IMR-90 (cell line): Measurements from ENCODE around the gene HLA-DPA1. TPM values are rescaled to one million over a fixed set of nuclear protein-coding genes. Genes with fewer than 3 reads are reported as not detected.

Source experiments
- ATAC-seq: fragments of 200-7000 bp; cut with Tn5 transposase; 2 replicates; pipeline ENCODE4 v1.9.1; 2020; ENCODE audit warnings: low read depth, mild to moderate bottlenecking, moderate library complexity
- BruUV-seq: library from RNA; stranded (reverse); fragments of 400-500 nt; replicated peaks from 2 replicates; lab custom pipeline; 2021; lab: Mats Ljungman, UMichigan
- CTCF ChIA-PET: fragments of 300-600 bp; formaldehyde crosslinking; extraction: SDS; loops from one replicate; lab custom pipeline; 2021; ENCODE audit warnings: antibody characterized with exemption; lab: Yijun Ruan, JAX
- POLR2A ChIA-PET: fragments of 300-600 bp; sonication (Branson Sonifier 250); formaldehyde crosslinking; loops from one replicate; lab custom pipeline; 2022; ENCODE audit warnings: antibody characterized with exemption; ENCODE audit not compliant: unreplicated experiment; lab: Charles Lee
- DNase-seq: peaks from one replicate; pipeline ENCODE4 v3.0.0; 2013
- H2AFZ ChIP-seq: replicated peaks from 2 replicates; pipeline ENCODE3; 2013; ENCODE audit warnings: low read length, mild to moderate bottlenecking; ENCODE audit not compliant: poor library complexity
- H2AK5ac ChIP-seq: 2 replicates; pipeline ENCODE4 v1.6.1; 2013; ENCODE audit warnings: low read depth, low read length, inconsistent platforms
- H2AK9ac ChIP-seq: replicated peaks from 2 replicates; pipeline ENCODE3; 2013; ENCODE audit warnings: mild to moderate bottlenecking, low read depth, low read length, moderate library complexity; ENCODE audit not compliant: poor library complexity
- H2BK120ac ChIP-seq: 2 replicates; pipeline ENCODE4 v1.6.1; 2013; ENCODE audit warnings: low read depth, low read length, inconsistent platforms
- H2BK15ac ChIP-seq: 3 replicates; pipeline ENCODE4 v1.6.1; 2013; ENCODE audit warnings: low read depth, low read length, inconsistent platforms
- H2BK20ac ChIP-seq: 2 replicates; pipeline ENCODE4 v1.6.1; 2013; ENCODE audit warnings: low read depth, mild to moderate bottlenecking, inconsistent platforms, low read length, moderate library complexity
- H2BK5ac ChIP-seq: 2 replicates; pipeline ENCODE4 v1.6.1; 2013; ENCODE audit warnings: mild to moderate bottlenecking, low read depth, low read length, inconsistent platforms; ENCODE audit not compliant: poor library complexity, severe bottlenecking
- H3K14ac ChIP-seq: replicated peaks from 2 replicates; pipeline ENCODE4 v1.6.1; 2013; ENCODE audit warnings: low read depth, low read length, inconsistent platforms
- H3K18ac ChIP-seq: 2 replicates; pipeline ENCODE4 v1.6.1; 2013; ENCODE audit warnings: low read depth, low read length, control low read depth
- H3K23ac ChIP-seq: 2 replicates; pipeline ENCODE4 v1.6.1; 2013; ENCODE audit warnings: low read depth, low read length, inconsistent platforms
- H3K27ac ChIP-seq: 2 replicates; pipeline ENCODE4 v1.5.1; 2013; ENCODE audit warnings: mild to moderate bottlenecking, control low read depth, low read length; ENCODE audit not compliant: insufficient read depth
- H3K27me3 ChIP-seq: 2 replicates; pipeline ENCODE4 v1.6.1; 2013; ENCODE audit warnings: low read length; ENCODE audit not compliant: control insufficient read depth, insufficient read depth
- H3K36me3 ChIP-seq: 2 replicates; pipeline ENCODE4 v1.6.1; 2013; ENCODE audit warnings: low read length, mixed read lengths; ENCODE audit not compliant: control insufficient read depth, insufficient read depth
- H3K4ac ChIP-seq: 2 replicates; pipeline ENCODE4 v1.6.1; 2013; ENCODE audit warnings: low read depth, low read length, inconsistent platforms
- H3K4me1 ChIP-seq: 2 replicates; pipeline ENCODE4 v1.6.1; 2013; ENCODE audit warnings: low read length, mixed read lengths; ENCODE audit not compliant: control insufficient read depth, insufficient read depth
- H3K4me2 ChIP-seq: 2 replicates; pipeline ENCODE4 v1.6.1; 2013; ENCODE audit warnings: low read depth, mild to moderate bottlenecking, control low read depth, low read length, moderate library complexity
- H3K4me3 ChIP-seq: 2 replicates; pipeline ENCODE4 v1.5.1; 2013; ENCODE audit warnings: low read depth, mild to moderate bottlenecking, control low read depth, low read length, moderate library complexity; ENCODE audit not compliant: insufficient read depth
- H3K56ac ChIP-seq: 2 replicates; pipeline ENCODE4 v1.6.1; 2013; ENCODE audit warnings: low read length, inconsistent platforms; ENCODE audit not compliant: insufficient read depth; ENCODE audit errors: extremely low read depth
- H3K79me1 ChIP-seq, 2 experiments: 2 replicates each; pipeline ENCODE4 v1.6.1; 2013; ENCODE audit warnings: low read length in 2 of 2, inconsistent platforms in 1 of 2, low read depth in 1 of 2
- H3K9ac ChIP-seq: 2 replicates; pipeline ENCODE4 v1.6.1; 2013; ENCODE audit warnings: low read depth, low read length, control low read depth
- H3K9me1 ChIP-seq: 2 replicates; pipeline ENCODE4 v1.6.1; 2013; ENCODE audit warnings: low read length, inconsistent platforms; ENCODE audit not compliant: insufficient read depth
- H3K9me3 ChIP-seq: 2 replicates; pipeline ENCODE4 v1.6.1; 2013; ENCODE audit warnings: low read length; ENCODE audit not compliant: control insufficient read depth, insufficient read depth
- H4K20me1 ChIP-seq: 2 replicates; pipeline ENCODE4 v1.6.1; 2013; ENCODE audit warnings: low read length, inconsistent platforms; ENCODE audit not compliant: insufficient read depth
- H4K5ac ChIP-seq: 2 replicates; pipeline ENCODE4 v1.6.1; 2013; ENCODE audit warnings: mild to moderate bottlenecking, low read depth, low read length, control low read depth
- H4K8ac ChIP-seq, 2 experiments: 2 replicates each; pipeline ENCODE4 v1.6.1; 2013; ENCODE audit warnings: low read depth in 2 of 2, low read length in 2 of 2, control low read depth in 1 of 2, inconsistent platforms in 1 of 2
- H4K91ac ChIP-seq: 2 replicates; pipeline ENCODE4 v1.6.1; 2013; ENCODE audit warnings: low read depth, low read length, inconsistent platforms; ENCODE audit not compliant: insufficient read depth
- BHLHE40 ChIP-seq: fragments of 150-350 bp; IDR thresholded peaks from 2 replicates; pipeline ENCODE4 v1.6.1; 2016; ENCODE audit warnings: mild to moderate bottlenecking, low read depth, low read length
- CEBPB ChIP-seq: IDR thresholded peaks from 2 replicates; pipeline ENCODE4 v1.6.1; 2012; ENCODE audit warnings: low read depth, low read length, improper control_type of control experiment
- CHD1 ChIP-seq: IDR thresholded peaks from 2 replicates; pipeline ENCODE4 v1.6.1; 2012; ENCODE audit warnings: low read depth, low read length, improper control_type of control experiment
- FOS ChIP-seq: fragments of 150-350 bp; IDR thresholded peaks from 2 replicates; pipeline ENCODE4 v1.6.1; 2016; ENCODE audit warnings: low read depth, low read length
- MAFK ChIP-seq: IDR thresholded peaks from 2 replicates; pipeline ENCODE4 v1.6.1; 2012; ENCODE audit warnings: low read depth, low read length, improper control_type of control experiment
- MAZ ChIP-seq: IDR thresholded peaks from 2 replicates; pipeline ENCODE4 v1.6.1; 2012; ENCODE audit warnings: low read depth, mild to moderate bottlenecking, low read length, improper control_type of control experiment, moderate library complexity, borderline replicate concordance
- MXI1 ChIP-seq: IDR thresholded peaks from 2 replicates; pipeline ENCODE4 v1.6.1; 2012; ENCODE audit warnings: low read depth, mild to moderate bottlenecking, low read length, moderate library complexity, borderline replicate concordance
- NFE2L2 ChIP-seq: fragments of 150-350 bp; IDR thresholded peaks from 2 replicates; pipeline ENCODE4 v1.6.1; 2016; ENCODE audit warnings: low read depth, mild to moderate bottlenecking, low read length
- POLR2A ChIP-seq: IDR thresholded peaks from 2 replicates; pipeline ENCODE4 v1.6.1; 2012; ENCODE audit warnings: mild to moderate bottlenecking, low read depth, low read length
- RAD21 ChIP-seq: IDR thresholded peaks from 2 replicates; pipeline ENCODE4 v1.6.1; 2012; ENCODE audit warnings: low read length, improper control_type of control experiment
- RCOR1 ChIP-seq: IDR thresholded peaks from 2 replicates; pipeline ENCODE4 v1.6.1; 2012; ENCODE audit warnings: mild to moderate bottlenecking, low read length, improper control_type of control experiment; ENCODE audit not compliant: insufficient replicate concordance
- SMC3 ChIP-seq: fragments of 150-350 bp; IDR thresholded peaks from 2 replicates; pipeline ENCODE4 v1.6.1; 2016; ENCODE audit warnings: low read depth, mild to moderate bottlenecking, antibody characterized with exemption, low read length, moderate library complexity
- WGBS, 2 experiments: methylation state at CpG; one replicate each; pipeline versions ENCODE4 v1.1.5 to v1.1.7; 2013; ENCODE audit warnings: missing lambda C conversion rate in 2 of 2; ENCODE audit not compliant: insufficient read length in 1 of 2; ENCODE audit errors: extremely low coverage in 2 of 2; 5-methylcytosine and 5-hydroxymethylcytosine counted together
- dilution Hi-C: fragments of 300-500 bp; cut with HindIII; formaldehyde crosslinking; loops from one replicate; pipeline ENCODE4 v1.14.3; 2018; ENCODE audit warnings: low sequenced_read_pairs; ENCODE audit not compliant: unreplicated experiment
- in situ Hi-C: fragments of 300-500 bp; cut with MboI; formaldehyde crosslinking; loops from 3 replicates; pipeline ENCODE4 v1.14.3; 2019; ENCODE audit warnings: low sequenced_read_pairs, inconsistent platforms, mixed read lengths
- intact Hi-C: fragments of 100-400 bp; cut with micrococcal nuclease; formaldehyde crosslinking; loops from 2 replicates; pipeline ENCODE4 v1.10.0; 2022
- polyA plus RNA-seq, 3 experiments: library from polyadenylated mRNA; depleted of rRNA; stranded (reverse); fragments of >200 nt; gene quantifications; 2 replicates each; pipeline ENCODE4 v1.2.3, GENCODE V29; 2012; ENCODE audit warnings: low replicate concordance in 1 of 3
- total RNA-seq: library from RNA; depleted of rRNA; stranded (reverse); fragments of >200 nt; gene quantifications from 2 replicates; pipeline ENCODE4 v1.2.3, GENCODE V29; 2012
- TF ChIP-seq, protein P1 (sequence below): fragments of 150-350 bp; IDR thresholded peaks from 2 replicates; pipeline ENCODE4 v1.6.1; 2016; ENCODE audit warnings: low read depth, mild to moderate bottlenecking, low read length, moderate library complexity, borderline replicate concordance
- TF ChIP-seq, protein P2 (sequence below): fragments of 150-350 bp; IDR thresholded peaks from 2 replicates; pipeline ENCODE4 v1.6.1; 2017; ENCODE audit warnings: mild to moderate bottlenecking, antibody characterized with exemption, low read length, low read depth

HLA-DPA1 gene
- total and polyA plus RNA-seq, 2 of the 4 experiments (the other 2 are of a cell fraction): not detected

DNA sequence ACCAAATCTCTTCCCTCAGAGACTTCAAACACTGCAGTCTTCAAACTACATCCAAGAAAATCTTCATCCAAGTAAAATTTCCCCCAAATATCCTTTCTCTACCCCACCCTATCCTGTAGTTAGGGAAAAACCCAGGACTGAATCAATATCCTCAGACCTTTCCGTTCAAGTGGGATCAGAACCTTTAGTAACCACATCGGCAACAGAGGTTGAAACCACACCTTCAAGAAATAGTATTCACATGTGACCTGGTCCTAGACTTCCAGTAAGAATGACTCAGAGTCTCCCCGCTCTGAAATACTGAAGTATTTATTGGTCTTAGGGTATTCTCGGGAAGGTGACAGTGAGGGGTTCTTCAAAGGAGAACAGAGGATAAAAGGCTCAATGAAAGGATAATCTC lies 8.7 kb downstream of the HLA-DPA1 start:
- Histone ChIP-seq H2AK5ac (no peak overlapping the region), H2BK15ac (no peak overlapping the region), H4K8ac (no peak overlapping the region), H2BK20ac (no peak overlapping the region), H2BK5ac (no peak overlapping the region), H3K4me3 (no peak overlapping the region), H2AK9ac (no peak overlapping the region), H3K9me3 (no peaks in the 10 kb centered on the region), H3K9me1 (no peaks in the 10 kb centered on the region), H3K23ac (no peak overlapping the region), H3K4me1 (no peaks in the 10 kb centered on the region), H3K4me2 (no peak overlapping the region), H3K27ac (no peak overlapping the region), H3K56ac (no peak overlapping the region), H3K4ac (no peak overlapping the region), H4K91ac (no peak overlapping the region), H4K5ac (no peak overlapping the region), H3K18ac (no peak overlapping the region), H3K27me3 (peaks cover 1% of the 10 kb centered on the region; the same call in 1 of the 2 replicates), H3K14ac (no peak overlapping the region), H2AFZ (no peak overlapping the region), H3K79me1 (no peaks in the 10 kb centered on the region), H4K20me1 (no peaks in the 10 kb centered on the region), H2BK120ac (no peak overlapping the region), H3K9ac (no peak overlapping the region), H3K36me3 (no peaks in the 10 kb centered on the region)
- dilution Hi-C loops: no loop called here
- no CpG with 5 or more reads among the region's 4 CpGs for WGBS, 2 experiments
- no peak for TF ChIP-seq MAZ
- no peak for TF ChIP-seq MXI1
- TF ChIP-seq MAFK: no peak
- TF ChIP-seq RCOR1: no peak
- TF ChIP-seq, protein P1, sequence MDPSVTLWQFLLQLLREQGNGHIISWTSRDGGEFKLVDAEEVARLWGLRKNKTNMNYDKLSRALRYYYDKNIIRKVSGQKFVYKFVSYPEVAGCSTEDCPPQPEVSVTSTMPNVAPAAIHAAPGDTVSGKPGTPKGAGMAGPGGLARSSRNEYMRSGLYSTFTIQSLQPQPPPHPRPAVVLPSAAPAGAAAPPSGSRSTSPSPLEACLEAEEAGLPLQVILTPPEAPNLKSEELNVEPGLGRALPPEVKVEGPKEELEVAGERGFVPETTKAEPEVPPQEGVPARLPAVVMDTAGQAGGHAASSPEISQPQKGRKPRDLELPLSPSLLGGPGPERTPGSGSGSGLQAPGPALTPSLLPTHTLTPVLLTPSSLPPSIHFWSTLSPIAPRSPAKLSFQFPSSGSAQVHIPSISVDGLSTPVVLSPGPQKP: no peak
- no peak for TF ChIP-seq POLR2A
- no peak for TF ChIP-seq CHD1
- no peak for TF ChIP-seq RAD21
- no peak for TF ChIP-seq FOS
- TF ChIP-seq CEBPB: no peak
- TF ChIP-seq, protein P2, sequence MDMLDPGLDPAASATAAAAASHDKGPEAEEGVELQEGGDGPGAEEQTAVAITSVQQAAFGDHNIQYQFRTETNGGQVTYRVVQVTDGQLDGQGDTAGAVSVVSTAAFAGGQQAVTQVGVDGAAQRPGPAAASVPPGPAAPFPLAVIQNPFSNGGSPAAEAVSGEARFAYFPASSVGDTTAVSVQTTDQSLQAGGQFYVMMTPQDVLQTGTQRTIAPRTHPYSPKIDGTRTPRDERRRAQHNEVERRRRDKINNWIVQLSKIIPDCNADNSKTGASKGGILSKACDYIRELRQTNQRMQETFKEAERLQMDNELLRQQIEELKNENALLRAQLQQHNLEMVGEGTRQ: no peak
- no peak for TF ChIP-seq BHLHE40
- no peak for TF ChIP-seq SMC3
- no peak for TF ChIP-seq NFE2L2
- POLR2A ChIA-PET: no interaction called here
- in situ Hi-C loops: no loop called here
- ATAC-seq (no peak), DNase-seq (no peak)
- no TSS peak for BruUV-seq
- intact Hi-C loops: no loop called here
- CTCF ChIA-PET: no interaction called here
